HG02678 (cell line): ENCODE results near the gene SLC2A13.

Source experiments
- ATAC-seq: cut with Tn5 transposase; IDR thresholded peaks from one replicate; pipeline ENCODE4 v1.9.1; 2021; ENCODE audit warnings: mild to moderate bottlenecking, moderate library complexity; ENCODE audit not compliant: unreplicated experiment

Gene SLC2A13

GRCh38 chr12:40002178-40003169 lies 103.4 kb downstream of the SLC2A13 start:
- ATAC-seq, result no peak

GRCh38 chr12:40001406-40001805 lies 104.5 kb downstream of the SLC2A13 start:
- no peak for ATAC-seq

- no peak for ATAC-seq
Observed at GRCh38 chr12:40000884-40001283, 105.0 kb downstream of the SLC2A13 start.

- no peak for ATAC-seq
Observed at GRCh38 chr12:39993268-39993667, 112.6 kb downstream of the SLC2A13 start.

GRCh38 chr12:39990122-39991101 lies 115.5 kb downstream of the SLC2A13 start:
- ATAC-seq, result peak; percentile 96

GRCh38 chr12:39989501-39989900 lies 116.4 kb downstream of the SLC2A13 start:
- no peak for ATAC-seq

- no peak for ATAC-seq
Observed at GRCh38 chr12:39988574-39988973, 117.3 kb downstream of the SLC2A13 start.

- no peak for ATAC-seq
Observed at GRCh38 chr12:39986674-39987073, 119.2 kb downstream of the SLC2A13 start.

GRCh38 chr12:39984670-39985069 lies 121.2 kb downstream of the SLC2A13 start:
- ATAC-seq, result no peak

- ATAC-seq, result no peak
Observed at GRCh38 chr12:39975374-39975918, 130.4 kb downstream of the SLC2A13 start.

GRCh38 chr12:39972119-39972518 lies 133.8 kb downstream of the SLC2A13 start:
- ATAC-seq, result no peak

- ATAC-seq, result no peak
Observed at GRCh38 chr12:39971348-39971747, 134.5 kb downstream of the SLC2A13 start.

GRCh38 chr12:39966721-39967120 lies 139.2 kb downstream of the SLC2A13 start:
- ATAC-seq, result no peak

- ATAC-seq, result no peak
Observed at GRCh38 chr12:39966256-39966655, 139.6 kb downstream of the SLC2A13 start.

GRCh38 chr12:39959467-39959866 lies 146.4 kb downstream of the SLC2A13 start:
- no peak for ATAC-seq

GRCh38 chr12:39959031-39959430 lies 146.8 kb downstream of the SLC2A13 start:
- no peak for ATAC-seq

GRCh38 chr12:39958377-39958776 lies 147.5 kb downstream of the SLC2A13 start:
- ATAC-seq, result no peak

GRCh38 chr12:39956725-39957124 lies 149.2 kb downstream of the SLC2A13 start:
- ATAC-seq, result no peak

GRCh38 chr12:39946361-39947280 lies 159.3 kb downstream of the SLC2A13 start:
- ATAC-seq, result no peak

- no peak for ATAC-seq
Observed at GRCh38 chr12:39937119-39937518, 168.8 kb downstream of the SLC2A13 start.
